HG03039 (cell line): ENCODE measurements around the gene SLAIN2.
"Not testable (repeated sequence)": the region's sequence is repeated elsewhere in the genome, so short reads cannot be mapped to it uniquely, and the experiment has no call there.

ENCODE experiments used
- ATAC-seq: cut with Tn5 transposase; IDR thresholded peaks from one replicate; pipeline ENCODE4 v1.9.1; 2021; ENCODE audit warnings: mild to moderate bottlenecking, moderate library complexity; ENCODE audit not compliant: unreplicated experiment

SLAIN2 gene

DNA sequence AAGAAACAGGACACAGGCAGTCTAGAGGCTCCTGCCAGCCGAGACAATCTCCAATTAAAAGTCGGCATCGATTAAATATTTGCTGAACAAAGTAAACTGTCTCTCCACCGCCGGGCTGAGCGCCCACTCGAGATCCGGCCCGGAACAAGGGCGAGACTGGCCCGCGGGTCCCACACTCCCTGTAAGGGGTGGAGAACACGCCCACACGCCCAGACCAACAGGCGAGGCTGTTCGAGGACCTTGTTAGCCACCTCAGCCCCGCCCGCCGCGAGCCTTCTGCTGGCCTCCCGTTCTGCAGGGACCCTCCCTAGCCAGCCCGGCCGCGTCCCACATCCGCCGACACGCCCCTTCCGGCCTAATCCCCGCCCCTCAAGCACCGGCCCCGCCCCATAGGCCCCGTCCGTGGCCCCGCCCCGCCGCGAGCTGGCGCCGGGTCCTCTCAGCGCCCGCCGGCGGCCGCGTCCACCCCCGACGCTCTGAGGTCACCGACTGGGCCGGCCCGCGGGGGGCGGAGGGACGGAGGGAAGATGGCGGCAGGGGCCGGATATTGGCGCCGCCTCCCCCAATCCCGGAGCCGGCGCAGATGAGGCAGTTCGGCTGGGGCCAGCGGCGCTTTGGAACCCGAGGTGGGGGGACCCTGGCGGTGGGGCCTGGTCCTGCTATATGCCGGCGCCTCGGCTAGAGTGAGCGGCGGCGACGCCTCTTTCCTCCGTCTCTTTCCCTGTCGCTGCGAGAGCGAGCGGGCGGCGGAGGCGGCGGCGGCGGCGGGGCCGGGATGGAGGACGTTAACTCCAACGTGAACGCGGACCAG, at the start of gene SLAIN2:
TSS of gene SLAIN2 (plus strand) at position 565 of the 811 bp plus-strand sequence. CDS start at position 776, 211 bp downstream.
- peak; percentile 86 for ATAC-seq

DNA sequence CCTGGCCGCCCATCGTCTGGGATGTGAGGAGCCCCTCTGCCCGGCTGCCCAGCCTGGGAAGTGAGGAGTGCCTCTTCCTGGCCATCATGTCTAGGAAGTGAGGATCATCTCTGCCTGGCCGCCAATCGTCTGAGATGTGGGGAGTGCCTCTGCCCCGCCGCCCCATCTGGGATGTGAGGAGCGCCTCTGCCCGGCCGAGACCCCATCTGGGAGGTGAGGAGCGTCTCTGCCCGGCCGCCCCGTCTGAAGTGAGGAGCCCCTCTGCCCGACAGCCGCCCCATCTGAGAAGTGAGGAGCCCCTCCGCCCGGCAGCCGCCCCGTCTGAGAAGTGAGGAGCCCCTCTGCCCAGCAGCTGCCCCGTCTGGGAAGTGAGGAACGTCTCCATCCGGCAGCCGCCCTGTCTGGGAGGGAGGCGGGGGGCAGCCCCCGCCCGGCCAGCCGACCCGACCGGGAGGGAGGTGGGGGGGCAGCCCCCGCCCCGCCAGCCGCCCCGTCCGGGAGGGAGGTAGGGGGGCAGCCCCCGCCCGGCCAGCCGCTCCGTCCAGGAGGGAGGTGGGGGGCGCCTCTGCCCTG, 49.0 kb upstream of the SLAIN2 start:
- not testable (repeated sequence) for ATAC-seq

DNA sequence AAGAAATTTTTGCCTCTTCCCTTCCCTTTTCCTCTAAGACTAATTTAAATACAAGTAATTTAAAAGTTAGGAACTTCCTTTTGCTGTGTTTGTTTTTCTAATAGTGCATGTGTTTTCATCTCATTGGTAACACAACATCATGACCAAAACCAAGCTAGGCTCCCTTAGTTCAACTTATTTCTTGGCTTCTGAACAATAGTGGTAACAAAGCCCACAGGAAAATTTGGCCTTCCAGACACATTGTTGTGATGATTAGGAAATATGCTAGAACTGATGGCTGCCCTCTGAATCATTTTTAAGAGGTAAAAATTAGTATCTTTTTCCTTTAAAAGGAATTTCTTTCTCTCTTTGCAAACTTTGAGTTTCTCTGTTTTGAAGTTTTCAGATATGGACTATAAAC, 46.2 kb upstream of the SLAIN2 start:
- no peak for ATAC-seq

DNA sequence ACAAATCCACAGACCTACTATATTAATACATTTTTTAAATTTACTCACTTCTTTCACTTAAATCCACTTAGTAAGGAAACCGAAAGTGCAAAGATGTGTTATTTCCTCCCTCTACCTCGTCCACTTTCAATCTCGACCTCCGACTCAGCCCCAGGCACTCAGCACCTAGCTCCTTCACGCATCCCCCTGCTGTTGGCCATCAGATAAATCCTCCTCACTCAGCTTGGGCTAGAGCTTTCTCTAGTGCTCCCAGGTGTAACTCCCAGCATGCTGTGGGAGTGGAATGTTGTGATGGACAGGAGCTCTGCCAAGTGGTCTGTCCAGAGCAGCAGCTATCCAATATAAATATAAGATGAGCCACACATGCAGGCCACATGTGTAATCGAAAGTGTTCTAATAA, 45.0 kb upstream of the SLAIN2 start:
- no peak for ATAC-seq

DNA sequence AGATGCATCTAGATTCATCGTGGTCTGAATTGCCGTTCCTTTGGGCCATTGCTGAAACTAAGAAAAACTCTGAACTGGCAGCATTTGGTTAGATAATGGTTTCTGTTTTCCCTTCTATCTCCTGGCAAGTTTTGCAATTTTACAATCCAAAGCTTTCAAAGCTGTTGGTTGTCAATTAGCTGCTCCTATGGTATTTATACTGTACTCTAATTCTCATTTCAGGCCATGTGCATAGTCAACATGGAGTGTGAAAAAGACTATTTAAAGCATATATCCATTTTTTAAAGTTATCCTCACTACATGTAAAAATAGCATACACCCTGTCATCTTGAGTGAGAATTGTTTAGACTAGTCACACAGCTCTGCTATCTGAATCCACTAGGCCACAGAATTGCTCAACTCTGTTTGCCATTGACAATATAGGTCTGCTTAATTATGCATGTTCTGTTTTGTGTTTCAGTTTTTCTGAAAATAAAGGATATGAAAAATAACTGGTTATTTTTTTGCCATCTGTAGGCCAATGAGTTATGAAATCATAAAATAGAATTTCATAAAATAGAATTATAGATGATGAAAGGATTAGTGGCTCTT, 44.0 kb upstream of the SLAIN2 start:
- ATAC-seq: no peak

DNA sequence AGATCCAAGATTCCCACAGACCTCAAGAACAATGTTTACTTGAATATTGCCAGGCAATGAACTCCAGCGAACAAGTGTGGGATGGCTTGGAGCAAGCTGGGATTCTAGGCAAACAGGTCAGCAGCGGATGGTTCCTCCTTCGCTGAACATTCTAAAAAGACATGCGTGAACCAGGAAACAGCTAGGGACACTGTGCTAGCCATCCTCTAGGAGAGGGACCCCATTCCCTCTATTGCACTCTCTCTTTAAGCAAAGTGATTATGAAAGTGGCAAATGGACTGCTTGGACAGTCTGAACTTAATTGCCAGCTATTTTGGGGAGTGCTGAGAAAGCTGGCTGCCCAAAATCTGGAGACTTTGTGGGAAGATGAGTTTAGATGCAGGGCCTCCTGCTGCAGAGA, 41.8 kb upstream of the SLAIN2 start:
- ATAC-seq: no peak

DNA sequence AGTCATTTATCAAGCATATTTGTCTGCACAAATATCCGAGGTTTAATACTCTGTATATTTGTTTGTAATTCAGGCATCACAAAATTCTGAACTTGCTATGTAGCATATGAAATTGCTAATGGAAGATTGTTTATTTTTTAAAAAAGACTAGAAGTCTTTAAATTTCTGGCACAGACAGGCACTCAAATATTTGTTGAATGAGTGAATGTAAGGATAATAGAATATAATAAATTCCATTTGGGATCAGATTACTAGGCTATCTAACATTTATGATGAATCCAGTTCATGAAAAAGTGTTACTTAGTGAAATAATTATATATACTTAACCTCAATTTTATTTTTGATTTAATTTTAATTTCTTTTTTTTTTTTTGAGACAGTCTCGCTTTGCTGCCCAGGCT, 41.3 kb upstream of the SLAIN2 start:
- no peak for ATAC-seq

DNA sequence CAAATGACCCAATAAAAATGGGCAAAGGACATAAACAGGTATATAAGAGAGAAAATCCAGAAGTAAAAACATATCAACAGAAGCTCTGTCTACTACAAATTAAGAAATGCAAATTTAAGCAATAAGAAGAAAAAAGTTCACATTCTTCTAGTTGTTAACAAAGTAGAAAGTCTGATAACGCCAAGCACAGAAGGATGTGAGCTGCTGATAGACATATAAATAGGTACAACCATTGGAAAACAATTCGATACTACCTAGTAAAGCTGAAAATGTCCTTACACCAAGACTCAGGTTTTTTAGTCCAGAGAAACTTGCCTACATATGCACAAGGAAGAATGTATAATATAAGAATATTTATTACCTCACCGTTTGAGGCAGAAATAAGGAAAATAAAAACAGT, 35.8 kb upstream of the SLAIN2 start:
- no peak for ATAC-seq

DNA sequence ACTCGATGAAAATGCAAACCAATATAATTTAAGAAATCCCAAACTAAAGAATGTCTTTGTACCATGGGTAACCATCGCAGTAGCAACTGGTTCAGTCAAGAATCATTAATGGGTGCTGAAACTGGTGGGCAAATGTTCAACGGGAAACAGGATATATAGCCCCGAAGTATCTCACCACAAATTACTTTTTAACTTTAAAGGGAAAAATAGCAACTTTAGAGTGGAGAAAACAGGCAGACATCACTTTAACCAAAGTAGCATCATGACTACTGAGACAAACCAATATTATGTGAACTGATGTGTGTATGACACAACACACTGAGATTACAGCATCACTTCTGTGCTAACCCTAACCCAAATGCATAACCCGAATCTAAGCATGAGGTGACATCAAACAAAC, 33.8 kb upstream of the SLAIN2 start:
- no peak for ATAC-seq

DNA sequence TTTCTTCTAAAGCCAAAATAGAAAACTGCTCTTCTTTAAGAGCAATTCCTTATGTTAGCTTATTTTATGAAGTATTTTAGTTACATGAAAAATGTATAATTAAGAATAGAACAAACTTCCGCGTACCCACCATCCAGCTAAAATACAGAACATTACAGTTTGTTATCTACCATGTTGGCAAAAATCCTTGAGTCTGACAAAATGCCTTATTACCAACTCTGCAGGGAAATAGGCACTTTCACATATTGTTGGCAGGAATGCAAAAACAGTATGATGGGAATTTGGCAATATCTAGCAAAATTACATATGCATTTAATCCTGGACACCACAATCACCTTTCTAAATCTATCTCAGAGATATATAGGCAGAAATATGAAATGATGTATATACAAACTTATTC, 32.4 kb upstream of the SLAIN2 start:
- ATAC-seq: no peak

DNA sequence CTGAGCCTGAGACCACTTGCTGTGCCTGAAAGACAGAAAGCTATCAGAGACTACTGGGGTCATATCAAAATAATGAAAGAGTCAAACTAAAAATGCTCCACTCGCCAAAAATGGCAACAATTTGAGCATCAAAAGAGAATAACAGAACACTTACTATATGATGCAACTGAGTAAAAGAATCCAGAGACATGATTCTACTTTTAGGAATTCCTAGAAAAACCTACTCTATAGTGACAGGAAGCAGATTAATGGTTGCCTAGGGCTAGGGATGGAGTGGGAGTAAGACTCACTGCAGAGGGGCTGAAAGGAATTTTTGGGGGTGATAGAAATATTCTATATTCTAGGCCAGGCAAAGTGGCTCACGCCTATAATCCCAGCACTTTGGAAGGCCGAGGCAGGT, 29.4 kb upstream of the SLAIN2 start:
- no peak for ATAC-seq

DNA sequence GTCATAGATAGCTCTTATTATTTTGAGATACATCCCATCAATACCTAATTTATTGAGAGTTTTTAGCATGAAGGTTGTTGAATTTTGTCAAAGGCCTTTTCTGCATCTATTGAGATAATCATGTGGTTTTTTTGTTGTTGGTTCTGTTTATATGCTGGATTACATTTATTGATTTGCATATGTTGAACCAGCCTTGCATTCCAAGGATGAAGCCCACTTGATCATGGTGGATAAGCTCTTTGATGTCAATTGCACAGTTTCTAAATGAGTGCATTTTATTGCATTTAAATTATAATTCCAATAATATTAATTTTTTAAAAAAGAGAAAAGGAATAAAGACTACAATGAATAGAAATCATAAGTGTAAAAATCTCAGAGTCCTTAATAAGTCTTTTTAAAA, 26.6 kb upstream of the SLAIN2 start:
- ATAC-seq: not testable (repeated sequence)

DNA sequence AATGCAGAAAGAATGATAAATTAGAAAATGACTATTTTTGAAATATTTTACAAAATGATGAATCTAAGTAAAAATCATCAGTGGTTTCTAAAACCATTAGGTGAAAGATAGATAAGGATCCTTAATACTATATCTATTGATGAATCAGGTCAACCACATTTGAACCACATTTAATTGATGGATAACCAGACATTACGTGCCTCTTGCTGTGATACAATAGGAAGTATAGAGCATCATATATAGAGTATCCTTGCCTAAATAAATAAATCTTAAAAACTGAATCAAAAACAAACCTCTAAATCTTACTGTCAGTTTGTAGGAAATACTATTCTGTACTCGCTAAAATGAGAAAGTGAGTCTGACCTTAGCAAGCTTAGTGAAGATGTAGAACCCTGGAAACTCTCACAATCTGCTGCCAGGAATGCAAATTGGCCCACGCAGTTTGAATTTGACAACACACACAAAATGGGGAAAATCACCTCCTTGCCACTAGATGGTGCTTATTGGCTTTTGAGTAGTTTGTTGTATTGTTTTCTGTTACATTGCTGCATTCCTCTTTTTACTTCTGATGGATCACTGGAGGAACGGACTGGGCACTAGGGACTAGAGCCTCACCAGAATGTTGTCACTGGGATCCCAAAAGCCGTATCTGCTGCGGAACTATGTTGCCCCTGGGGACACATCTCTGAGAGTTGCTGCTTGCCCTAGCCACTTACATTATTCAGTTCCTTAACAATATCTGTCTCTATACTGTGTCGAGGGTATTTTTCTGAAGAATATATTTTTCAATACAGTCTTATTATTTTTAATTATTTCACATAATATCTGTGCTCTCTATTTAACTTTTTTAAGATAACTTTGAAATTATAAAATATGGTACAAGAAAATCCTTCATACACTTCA, 25.4 kb upstream of the SLAIN2 start:
- ATAC-seq: peak; percentile 82

DNA sequence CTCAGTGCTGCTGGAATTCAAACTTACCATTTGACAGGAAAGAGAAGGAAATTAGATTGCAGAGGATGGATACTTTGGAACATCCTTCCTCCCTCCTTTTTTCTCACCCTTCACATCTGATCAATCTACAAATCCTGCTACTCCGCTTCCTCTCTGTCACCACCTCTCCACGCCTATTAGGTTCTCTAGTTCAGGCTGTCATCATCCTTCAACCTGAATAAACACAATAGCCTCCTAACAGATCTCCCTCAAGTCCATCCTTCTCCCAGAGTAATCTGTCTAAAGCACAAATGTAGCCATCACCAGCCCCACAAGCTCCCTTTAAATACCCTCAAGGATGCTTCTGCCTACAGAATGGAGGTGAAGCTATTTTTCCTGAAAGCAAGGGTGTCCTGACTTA, 20.0 kb upstream of the SLAIN2 start:
- ATAC-seq: no peak

DNA sequence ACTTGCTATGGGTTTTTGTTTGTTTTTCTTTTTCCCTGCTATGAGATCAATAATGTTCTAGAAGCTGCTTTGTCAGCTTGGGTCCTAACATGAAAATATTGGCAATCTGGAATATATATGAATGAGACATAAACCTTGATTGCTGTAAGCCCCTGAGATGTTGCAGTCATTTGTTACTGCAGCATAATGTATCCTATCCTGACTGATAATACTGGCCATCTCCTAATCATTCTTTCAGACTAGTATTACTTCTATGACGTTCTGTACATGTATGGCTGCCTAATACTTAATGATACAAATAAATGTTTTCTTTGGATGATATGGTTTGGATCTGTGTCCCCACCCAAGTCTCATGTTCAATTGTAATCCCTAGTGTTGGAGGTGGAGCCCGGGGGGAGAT, 19.3 kb upstream of the SLAIN2 start:
- ATAC-seq: no peak

DNA sequence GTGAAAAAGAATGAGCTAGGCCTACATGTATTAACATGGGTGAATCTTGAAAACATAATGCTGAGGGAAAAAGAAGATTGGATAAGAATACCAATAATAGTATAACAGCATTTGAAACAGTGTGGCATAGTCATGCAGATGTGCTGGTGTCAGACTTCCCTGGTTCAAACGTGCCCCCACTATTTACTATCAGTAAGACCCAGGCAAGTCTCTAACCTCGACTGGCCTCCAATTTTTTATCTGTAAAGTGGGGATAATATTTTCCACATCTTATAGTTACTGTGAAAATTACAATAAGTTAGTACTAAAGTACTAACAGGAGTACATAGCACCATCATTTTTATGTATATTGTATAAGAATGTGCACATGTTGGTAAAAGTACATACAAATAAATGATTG, 17.0 kb upstream of the SLAIN2 start:
- no peak for ATAC-seq

DNA sequence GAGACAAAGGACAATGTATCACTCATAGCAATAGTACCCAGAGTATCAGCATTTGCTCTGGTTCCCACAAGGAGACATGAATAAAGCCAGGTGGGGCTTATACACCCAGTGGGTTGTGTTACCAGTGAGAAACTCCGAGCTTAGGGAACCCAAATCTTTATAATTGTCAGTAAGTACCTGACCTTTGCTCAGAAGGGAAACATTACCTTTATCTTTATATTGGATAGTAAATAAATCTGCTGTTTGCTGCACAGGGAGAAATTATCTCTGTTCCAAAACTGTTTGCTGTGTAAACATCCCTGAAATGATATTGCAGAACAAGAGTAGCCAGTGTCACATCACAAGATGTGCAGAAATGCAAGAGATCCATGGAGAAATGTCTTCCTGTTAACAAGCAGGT, 12.1 kb upstream of the SLAIN2 start:
- ATAC-seq: no peak

DNA sequence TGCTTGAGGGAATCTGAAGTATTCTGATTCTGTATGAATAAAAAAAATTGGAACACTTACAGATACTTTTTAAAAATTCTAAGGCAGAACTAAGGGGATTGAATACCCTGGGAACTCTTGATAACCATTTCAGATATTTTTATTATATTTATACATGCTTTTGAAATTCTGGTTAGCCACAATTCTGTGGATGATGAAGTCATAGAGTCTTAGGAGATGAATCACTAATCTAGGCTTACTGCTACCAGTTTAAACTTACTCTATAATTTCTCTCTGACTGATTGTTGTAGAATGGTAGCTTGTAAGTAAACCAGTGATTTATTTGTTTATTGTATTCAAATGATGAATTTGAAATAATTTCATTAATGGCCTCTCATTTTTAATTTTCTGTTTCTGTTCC, 11.4 kb upstream of the SLAIN2 start:
- ATAC-seq: no peak

DNA sequence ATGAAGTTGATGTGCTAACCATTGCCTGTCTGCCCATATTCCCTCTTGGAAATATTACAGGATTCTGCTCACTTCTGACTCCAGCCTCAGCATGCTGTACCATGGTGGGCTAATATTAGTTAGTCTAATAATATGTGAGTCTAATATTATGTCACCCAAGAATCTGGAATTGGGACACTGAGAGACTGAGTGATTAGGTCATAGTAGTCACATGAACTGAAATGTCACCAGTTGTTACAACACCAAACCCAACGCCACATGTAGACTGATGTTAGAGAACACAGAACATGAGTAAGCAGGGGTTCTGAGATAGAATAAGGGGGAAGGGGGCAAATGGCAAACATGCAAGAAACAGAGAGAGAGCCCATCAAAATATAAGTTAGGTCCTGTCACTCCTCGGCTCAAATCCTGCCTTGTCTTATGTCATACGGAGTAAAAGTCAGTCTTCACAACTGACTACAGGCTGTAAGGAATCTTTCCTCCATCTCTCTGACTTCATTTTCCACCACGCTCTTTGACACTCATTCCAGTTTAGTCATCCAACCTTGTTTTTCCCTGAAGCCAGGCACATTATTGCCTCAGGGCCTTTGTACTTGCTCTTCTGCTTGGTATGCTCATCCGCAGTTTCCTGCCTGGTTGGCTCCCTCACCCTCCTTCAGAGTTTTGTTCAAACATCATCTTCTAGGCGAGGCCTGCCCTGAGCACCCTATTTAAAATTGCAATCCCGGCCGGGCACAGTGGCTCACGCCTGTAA, 9.6 kb upstream of the SLAIN2 start:
- ATAC-seq: no peak

DNA sequence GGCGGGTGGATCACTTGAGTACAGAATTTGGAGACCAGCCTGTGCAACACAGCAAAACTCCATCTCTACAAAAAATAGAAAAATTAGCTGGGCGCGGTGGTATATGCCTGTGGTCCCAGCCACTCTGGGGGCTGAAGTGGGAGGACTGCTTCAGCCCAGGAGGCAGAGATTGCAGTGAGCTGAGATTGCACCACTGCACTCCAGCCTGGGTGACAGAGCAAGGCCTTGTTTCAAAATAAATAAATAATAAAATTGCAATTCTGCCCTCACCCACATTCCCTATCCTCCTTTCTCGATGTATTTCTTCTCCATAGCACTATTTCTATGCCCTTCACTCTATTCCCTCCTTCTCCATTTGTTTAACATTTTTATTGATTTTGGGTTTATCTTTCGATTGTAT, 8.7 kb upstream of the SLAIN2 start:
- ATAC-seq: no peak

DNA sequence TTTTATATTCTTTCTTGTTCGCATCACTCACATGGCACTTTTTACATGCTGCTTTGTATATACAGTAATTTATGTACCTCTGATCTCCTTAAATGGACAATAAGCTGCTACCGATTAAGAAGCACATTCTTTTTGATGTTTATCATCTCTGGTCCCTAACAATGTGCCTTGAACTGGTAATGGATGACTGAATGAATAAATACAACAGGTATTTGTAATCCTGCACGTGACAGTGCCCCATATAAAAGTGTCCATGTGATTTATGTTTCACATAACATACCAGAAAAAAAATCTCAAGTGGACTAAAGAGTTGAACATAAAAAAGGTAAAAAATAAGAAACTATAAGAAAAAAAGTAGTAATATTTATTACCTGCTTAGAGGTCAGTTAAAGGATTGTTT, 7.7 kb upstream of the SLAIN2 start:
- no peak for ATAC-seq
